ENCODE measurements around the gene SYT8.
"Not testable (repeated sequence)": the region's sequence is repeated elsewhere in the genome, so short reads cannot be mapped to it uniquely, and the experiment has no call there.

The SYT8 gene

GRCh38 chr11:1875851-1876301 is 41.1 kb downstream of the SYT8 start:
- peak; percentile 1 for DNase-seq

- peak; percentile 33 for DNase-seq
Observed at GRCh38 chr11:1876361-1877063, 41.7 kb downstream of the SYT8 start.

GRCh38 chr11:1877211-1878136 is 42.7 kb downstream of the SYT8 start:
- peak; percentile 2 for DNase-seq

GRCh38 chr11:1878137-1879031 is 43.6 kb downstream of the SYT8 start:
- DNase-seq, result peak; percentile 2

DNA sequence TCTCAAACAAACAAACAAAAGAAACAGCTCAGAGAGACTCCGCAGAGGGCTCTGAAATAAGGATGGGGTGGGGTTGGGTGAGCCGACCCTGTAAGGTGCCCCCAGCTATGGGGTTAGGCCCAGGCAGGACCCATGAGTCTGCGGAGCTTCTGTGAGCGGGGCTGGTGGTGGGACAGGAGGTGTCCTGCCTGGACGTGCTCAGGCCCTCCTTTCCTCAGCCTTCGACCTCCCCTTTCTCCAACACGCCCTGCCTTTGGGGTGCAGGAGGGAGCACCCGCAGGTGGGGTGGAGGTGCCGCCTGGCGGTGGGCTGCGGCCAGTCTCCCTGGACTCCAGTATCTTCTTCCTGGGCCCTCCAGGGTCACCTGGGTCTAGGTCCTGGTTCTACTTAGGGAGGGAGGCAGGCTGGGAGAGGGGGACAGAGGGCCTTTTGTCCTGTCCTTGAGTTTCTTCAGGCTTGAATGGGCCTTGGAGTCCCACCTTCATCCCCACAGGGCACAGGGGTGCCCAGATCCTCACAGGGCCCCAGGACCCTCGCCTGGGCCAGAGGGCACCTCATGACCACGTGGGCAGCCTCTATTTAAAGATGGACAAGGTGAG is 44.7 kb downstream of the SYT8 start:
- DNase-seq, result peak; percentile 2

- peak; percentile 2 for DNase-seq
Observed at GRCh38 chr11:1879941-1880720, 45.3 kb downstream of the SYT8 start.

- DNase-seq, result peak; percentile 2
Observed at GRCh38 chr11:1880746-1881441, 46.1 kb downstream of the SYT8 start.

DNA sequence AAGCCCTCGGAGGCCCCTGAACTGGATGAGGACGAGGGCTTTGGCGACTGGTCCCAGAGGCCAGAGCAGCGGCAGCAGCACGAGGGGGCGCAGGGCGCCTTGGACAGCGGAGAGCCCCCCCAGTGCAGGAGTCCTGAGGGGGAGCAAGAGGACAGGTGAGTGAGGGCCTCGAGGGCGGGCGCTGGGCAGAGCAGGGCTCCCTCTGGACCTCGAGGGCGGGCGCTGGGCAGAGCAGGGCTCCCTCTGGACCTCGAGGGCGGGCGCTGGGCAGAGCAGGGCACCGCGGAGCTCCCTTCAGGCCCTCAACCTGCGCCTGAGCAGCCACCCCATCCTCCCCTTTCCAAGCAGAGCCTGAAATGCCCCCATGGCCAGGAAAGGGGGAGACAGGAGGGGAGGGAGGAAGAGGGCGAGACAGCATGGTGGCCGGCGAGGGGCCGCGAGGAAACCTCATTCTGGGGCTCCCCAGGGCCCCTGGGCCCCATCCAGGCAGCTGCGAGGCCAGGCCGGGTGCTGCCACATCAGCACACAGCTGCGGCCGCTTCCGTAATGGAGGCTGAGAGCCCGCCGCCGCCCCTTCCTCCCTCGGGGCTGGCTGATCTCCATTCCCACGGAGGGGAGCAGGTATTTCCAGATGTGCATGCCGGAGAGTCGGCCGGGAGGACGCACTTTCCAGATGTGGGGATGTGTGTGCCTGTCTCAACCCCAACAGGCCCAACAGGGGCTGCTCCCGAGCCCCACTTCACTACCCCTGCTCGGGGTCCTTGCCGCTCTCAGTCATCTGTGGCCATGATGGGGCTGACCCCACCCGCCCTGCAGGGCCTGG is 46.9 kb downstream of the SYT8 start:
- DNase-seq, result no peak

- DNase-seq, result peak; percentile 87
Observed at GRCh38 chr11:1882265-1883238, 47.8 kb downstream of the SYT8 start.

GRCh38 chr11:1883346-1884302 is 48.8 kb downstream of the SYT8 start:
- no peak for DNase-seq

- DNase-seq, result no peak
Observed at GRCh38 chr11:1884303-1884700, 49.5 kb downstream of the SYT8 start.

- DNase-seq, result not testable (repeated sequence)
Observed at GRCh38 chr11:1886551-1886950, 51.8 kb downstream of the SYT8 start.
